ENCODE data around the gene STXBP4.

Gene STXBP4

GRCh38 chr17:54933921-54934320 lies 34.6 kb upstream of the STXBP4 start:
- Histone ChIP-seq H3K4me1 (ENCODE audit: control insufficient read depth, low read depth, low read length) (peaks cover 2% of the 10 kb centered on the region), H3K18ac (ENCODE audit: low read length) (no peak overlapping the region), H4K8ac (ENCODE audit: low read depth, low read length) (no peak overlapping the region), H3K23ac (ENCODE audit: low read length) (no peak overlapping the region), H3K36me3 (ENCODE audit: control insufficient read depth, insufficient read depth, low read length) (no peaks in the 10 kb centered on the region), H2BK120ac (ENCODE audit: low read depth, low read length) (no peak overlapping the region), H3K79me2 (ENCODE audit: control insufficient read depth, insufficient read depth, low read length) (no peaks in the 10 kb centered on the region), H3K9ac (ENCODE audit: low read length) (no peak overlapping the region), H3K27me3 (ENCODE audit: insufficient read depth, low read length, poor library complexity) (no peaks in the 10 kb centered on the region), H2BK15ac (replicated peaks; ENCODE audit: low read depth) (no peak overlapping the region), H2AK5ac (ENCODE audit: low read length) (no peak overlapping the region), H3K79me1 (ENCODE audit: low read length) (no peaks in the 10 kb centered on the region), H4K5ac (ENCODE audit: low read length) (no peak overlapping the region), H3K56ac (ENCODE audit: low read length) (no peak overlapping the region), H3K4ac (ENCODE audit: low read depth, low read length) (no peak overlapping the region), H3K27ac (ENCODE audit: low read depth, low read length) (peak overlapping the region; percentile 40), H3K4me2 (ENCODE audit: low read length) (no peak overlapping the region), H2BK5ac (ENCODE audit: low read length) (no peak overlapping the region), H3K4me3 (ENCODE audit: low read length) (no peak overlapping the region)
- peak; percentile 80 for DNase-seq
- no CpG with 5 or more reads among the region's 3 CpGs for WGBS (ENCODE audit: extremely low coverage, insufficient coverage, low lambda C conversion rate)

GRCh38 chr17:54935471-54935870 lies 33.1 kb upstream of the STXBP4 start:
- H3K4me3 ChIP-seq (ENCODE audit: low read length) = no peak overlapping the region
- no peak overlapping the region for H3K23ac ChIP-seq (ENCODE audit: low read length)
- no peak overlapping the region for H4K5ac ChIP-seq (ENCODE audit: low read length)
- H3K4ac ChIP-seq (ENCODE audit: low read depth, low read length) = no peak overlapping the region
- no peak overlapping the region for H3K9ac ChIP-seq (ENCODE audit: low read length)
- no peaks in the 10 kb centered on the region for H3K36me3 ChIP-seq (ENCODE audit: control insufficient read depth, insufficient read depth, low read length)
- no peak overlapping the region for H2BK120ac ChIP-seq (ENCODE audit: low read depth, low read length)
- no peak overlapping the region for H3K27ac ChIP-seq (ENCODE audit: low read depth, low read length)
- H4K8ac ChIP-seq (ENCODE audit: low read depth, low read length) = no peak overlapping the region
- H2BK5ac ChIP-seq (ENCODE audit: low read length) = no peak overlapping the region
- H3K4me2 ChIP-seq (ENCODE audit: low read length) = no peak overlapping the region
- DNase-seq = peak; percentile 18
- WGBS (ENCODE audit: extremely low coverage, insufficient coverage, low lambda C conversion rate) = no CpG with 5 or more reads among the region's 5 CpGs
- no peak overlapping the region for H2BK15ac ChIP-seq (replicated peaks; ENCODE audit: low read depth)
- H3K79me1 ChIP-seq (ENCODE audit: low read length) = no peaks in the 10 kb centered on the region
- H2AK5ac ChIP-seq (ENCODE audit: low read length) = no peak overlapping the region
- no peaks in the 10 kb centered on the region for H3K79me2 ChIP-seq (ENCODE audit: control insufficient read depth, insufficient read depth, low read length)
- peaks cover 2% of the 10 kb centered on the region for H3K4me1 ChIP-seq (ENCODE audit: control insufficient read depth, low read depth, low read length)
- H3K56ac ChIP-seq (ENCODE audit: low read length) = no peak overlapping the region
- no peak overlapping the region for H3K18ac ChIP-seq (ENCODE audit: low read length)
- H3K27me3 ChIP-seq (ENCODE audit: insufficient read depth, low read length, poor library complexity) = no peaks in the 10 kb centered on the region

GRCh38 chr17:54937018-54937417 lies 31.5 kb upstream of the STXBP4 start:
- Histone ChIP-seq H2BK120ac (ENCODE audit: low read depth, low read length) (no peak overlapping the region), H2AK5ac (ENCODE audit: low read length) (no peak overlapping the region), H3K4me3 (ENCODE audit: low read length) (no peak overlapping the region), H2BK15ac (replicated peaks; ENCODE audit: low read depth) (no peak overlapping the region), H3K4me2 (ENCODE audit: low read length) (no peak overlapping the region), H3K27me3 (ENCODE audit: insufficient read depth, low read length, poor library complexity) (no peaks in the 10 kb centered on the region), H4K5ac (ENCODE audit: low read length) (no peak overlapping the region), H3K79me1 (ENCODE audit: low read length) (no peaks in the 10 kb centered on the region), H3K27ac (ENCODE audit: low read depth, low read length) (no peak overlapping the region), H4K8ac (ENCODE audit: low read depth, low read length) (no peak overlapping the region), H3K4me1 (ENCODE audit: control insufficient read depth, low read depth, low read length) (peaks cover 2% of the 10 kb centered on the region), H3K56ac (ENCODE audit: low read length) (no peak overlapping the region), H3K36me3 (ENCODE audit: control insufficient read depth, insufficient read depth, low read length) (no peaks in the 10 kb centered on the region), H3K79me2 (ENCODE audit: control insufficient read depth, insufficient read depth, low read length) (no peaks in the 10 kb centered on the region), H3K18ac (ENCODE audit: low read length) (no peak overlapping the region), H3K4ac (ENCODE audit: low read depth, low read length) (no peak overlapping the region), H3K9ac (ENCODE audit: low read length) (no peak overlapping the region), H3K23ac (ENCODE audit: low read length) (no peak overlapping the region), H2BK5ac (ENCODE audit: low read length) (no peak overlapping the region)
- WGBS (ENCODE audit: extremely low coverage, insufficient coverage, low lambda C conversion rate) = no CpG with 5 or more reads among the region's 5 CpGs
- DNase-seq = peak; percentile 20

GRCh38 chr17:54937426-54937825 lies 31.1 kb upstream of the STXBP4 start:
- Histone ChIP-seq H3K4ac (ENCODE audit: low read depth, low read length) (no peak overlapping the region), H3K4me2 (ENCODE audit: low read length) (no peak overlapping the region), H3K56ac (ENCODE audit: low read length) (no peak overlapping the region), H2AK5ac (ENCODE audit: low read length) (no peak overlapping the region), H3K27me3 (ENCODE audit: insufficient read depth, low read length, poor library complexity) (no peaks in the 10 kb centered on the region), H2BK120ac (ENCODE audit: low read depth, low read length) (no peak overlapping the region), H3K36me3 (ENCODE audit: control insufficient read depth, insufficient read depth, low read length) (no peaks in the 10 kb centered on the region), H4K5ac (ENCODE audit: low read length) (no peak overlapping the region), H4K8ac (ENCODE audit: low read depth, low read length) (no peak overlapping the region), H3K9ac (ENCODE audit: low read length) (no peak overlapping the region), H3K18ac (ENCODE audit: low read length) (no peak overlapping the region), H3K23ac (ENCODE audit: low read length) (no peak overlapping the region), H3K79me1 (ENCODE audit: low read length) (no peaks in the 10 kb centered on the region), H3K4me1 (ENCODE audit: control insufficient read depth, low read depth, low read length) (peaks cover 2% of the 10 kb centered on the region), H3K27ac (ENCODE audit: low read depth, low read length) (no peak overlapping the region), H2BK15ac (replicated peaks; ENCODE audit: low read depth) (no peak overlapping the region), H2BK5ac (ENCODE audit: low read length) (no peak overlapping the region), H3K79me2 (ENCODE audit: control insufficient read depth, insufficient read depth, low read length) (no peaks in the 10 kb centered on the region), H3K4me3 (ENCODE audit: low read length) (no peak overlapping the region)
- WGBS (ENCODE audit: extremely low coverage, insufficient coverage, low lambda C conversion rate) = no CpG with 5 or more reads among the region's 1 CpG
- DNase-seq = no peak

GRCh38 chr17:54941285-54941684 lies 27.3 kb upstream of the STXBP4 start:
- Histone ChIP-seq H3K79me2 (ENCODE audit: control insufficient read depth, insufficient read depth, low read length) (no peaks in the 10 kb centered on the region), H2BK120ac (ENCODE audit: low read depth, low read length) (no peak overlapping the region), H3K36me3 (ENCODE audit: control insufficient read depth, insufficient read depth, low read length) (no peaks in the 10 kb centered on the region), H3K4me2 (ENCODE audit: low read length) (no peak overlapping the region), H4K8ac (ENCODE audit: low read depth, low read length) (no peak overlapping the region), H2BK15ac (replicated peaks; ENCODE audit: low read depth) (no peak overlapping the region), H2BK5ac (ENCODE audit: low read length) (no peak overlapping the region), H2AK5ac (ENCODE audit: low read length) (no peak overlapping the region), H3K18ac (ENCODE audit: low read length) (no peak overlapping the region), H4K5ac (ENCODE audit: low read length) (no peak overlapping the region), H3K4me1 (ENCODE audit: control insufficient read depth, low read depth, low read length) (no peaks in the 10 kb centered on the region), H3K23ac (ENCODE audit: low read length) (no peak overlapping the region), H3K4me3 (ENCODE audit: low read length) (no peak overlapping the region), H3K9ac (ENCODE audit: low read length) (no peak overlapping the region), H3K56ac (ENCODE audit: low read length) (no peak overlapping the region), H3K79me1 (ENCODE audit: low read length) (no peaks in the 10 kb centered on the region), H3K27ac (ENCODE audit: low read depth, low read length) (no peak overlapping the region), H3K27me3 (ENCODE audit: insufficient read depth, low read length, poor library complexity) (no peaks in the 10 kb centered on the region), H3K4ac (ENCODE audit: low read depth, low read length) (no peak overlapping the region)
- no peak for DNase-seq
- no CpG with 5 or more reads among the region's 1 CpG for WGBS (ENCODE audit: extremely low coverage, insufficient coverage, low lambda C conversion rate)

GRCh38 chr17:54944796-54945195 lies 23.8 kb upstream of the STXBP4 start:
- no peak overlapping the region for H2BK5ac ChIP-seq (ENCODE audit: low read length)
- no peak overlapping the region for H2AK5ac ChIP-seq (ENCODE audit: low read length)
- no peak overlapping the region for H3K9ac ChIP-seq (ENCODE audit: low read length)
- no peak for DNase-seq
- no peak overlapping the region for H3K4me2 ChIP-seq (ENCODE audit: low read length)
- no peak overlapping the region for H3K27ac ChIP-seq (ENCODE audit: low read depth, low read length)
- no peak overlapping the region for H3K4ac ChIP-seq (ENCODE audit: low read depth, low read length)
- no peak overlapping the region for H3K23ac ChIP-seq (ENCODE audit: low read length)
- no peak overlapping the region for H4K8ac ChIP-seq (ENCODE audit: low read depth, low read length)
- peaks cover 2% of the 10 kb centered on the region for H3K36me3 ChIP-seq (ENCODE audit: control insufficient read depth, insufficient read depth, low read length)
- H3K18ac ChIP-seq (ENCODE audit: low read length) = no peak overlapping the region
- no peak overlapping the region for H3K4me3 ChIP-seq (ENCODE audit: low read length)
- no peaks in the 10 kb centered on the region for H3K79me1 ChIP-seq (ENCODE audit: low read length)
- H2BK120ac ChIP-seq (ENCODE audit: low read depth, low read length) = no peak overlapping the region
- no peaks in the 10 kb centered on the region for H3K79me2 ChIP-seq (ENCODE audit: control insufficient read depth, insufficient read depth, low read length)
- H4K5ac ChIP-seq (ENCODE audit: low read length) = no peak overlapping the region
- H3K4me1 ChIP-seq (ENCODE audit: control insufficient read depth, low read depth, low read length) = no peaks in the 10 kb centered on the region
- H3K56ac ChIP-seq (ENCODE audit: low read length) = no peak overlapping the region
- no CpG with 5 or more reads among the region's 1 CpG for WGBS (ENCODE audit: extremely low coverage, insufficient coverage, low lambda C conversion rate)
- no peak overlapping the region for H2BK15ac ChIP-seq (replicated peaks; ENCODE audit: low read depth)
- no peaks in the 10 kb centered on the region for H3K27me3 ChIP-seq (ENCODE audit: insufficient read depth, low read length, poor library complexity)

Measured in mesendoderm (in vitro differentiated cells).